ENCODE data around the gene VPS37C.

DNA sequence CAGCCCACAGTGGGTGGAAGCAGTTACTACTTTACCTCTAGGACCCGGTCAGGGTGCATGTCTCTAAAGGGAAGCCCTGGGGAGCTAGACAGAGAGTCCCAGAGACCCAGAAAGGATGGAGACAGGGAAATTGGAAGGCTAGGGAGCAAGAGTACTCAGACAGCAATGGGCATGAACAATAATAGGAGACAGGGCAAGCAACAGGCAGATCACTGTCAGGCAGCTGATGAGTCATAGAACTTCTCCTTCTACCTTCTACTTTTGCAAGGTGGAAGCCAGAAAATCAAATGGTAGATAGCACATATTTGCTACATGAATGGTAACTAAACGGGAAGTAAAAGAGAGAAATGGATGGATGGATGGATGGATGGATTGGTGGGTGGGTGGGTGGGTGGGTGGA is 39.3 kb downstream of the VPS37C start:
- TF ChIP-seq, protein P1, sequence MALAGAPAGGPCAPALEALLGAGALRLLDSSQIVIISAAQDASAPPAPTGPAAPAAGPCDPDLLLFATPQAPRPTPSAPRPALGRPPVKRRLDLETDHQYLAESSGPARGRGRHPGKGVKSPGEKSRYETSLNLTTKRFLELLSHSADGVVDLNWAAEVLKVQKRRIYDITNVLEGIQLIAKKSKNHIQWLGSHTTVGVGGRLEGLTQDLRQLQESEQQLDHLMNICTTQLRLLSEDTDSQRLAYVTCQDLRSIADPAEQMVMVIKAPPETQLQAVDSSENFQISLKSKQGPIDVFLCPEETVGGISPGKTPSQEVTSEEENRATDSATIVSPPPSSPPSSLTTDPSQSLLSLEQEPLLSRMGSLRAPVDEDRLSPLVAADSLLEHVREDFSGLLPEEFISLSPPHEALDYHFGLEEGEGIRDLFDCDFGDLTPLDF (CRISPR knock-in tag; IDR thresholded peaks at IDR 0.05): no peak
- TF ChIP-seq RORB (CRISPR knock-in tag; IDR thresholded peaks at IDR 0.05) (no peak), CREB1 (CRISPR knock-in tag; IDR thresholded peaks at IDR 0.05) (no peak), GTF2I (CRISPR knock-in tag; conservative IDR thresholded peaks at IDR 0.05) (no peak), ELF4 (CRISPR knock-in tag; IDR thresholded peaks at IDR 0.05; ENCODE audit: low read depth) (no peak), MXD4 (CRISPR knock-in tag; IDR thresholded peaks at IDR 0.05; ENCODE audit: borderline replicate concordance) (no peak), SP1 (CRISPR knock-in tag; conservative IDR thresholded peaks at IDR 0.05) (no peak)
- TF ChIP-seq, protein P2, sequence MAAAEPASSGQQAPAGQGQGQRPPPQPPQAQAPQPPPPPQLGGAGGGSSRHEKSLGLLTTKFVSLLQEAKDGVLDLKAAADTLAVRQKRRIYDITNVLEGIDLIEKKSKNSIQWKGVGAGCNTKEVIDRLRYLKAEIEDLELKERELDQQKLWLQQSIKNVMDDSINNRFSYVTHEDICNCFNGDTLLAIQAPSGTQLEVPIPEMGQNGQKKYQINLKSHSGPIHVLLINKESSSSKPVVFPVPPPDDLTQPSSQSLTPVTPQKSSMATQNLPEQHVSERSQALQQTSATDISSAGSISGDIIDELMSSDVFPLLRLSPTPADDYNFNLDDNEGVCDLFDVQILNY (CRISPR knock-in tag; IDR thresholded peaks at IDR 0.05): no peak
- TF ChIP-seq, protein P3, sequence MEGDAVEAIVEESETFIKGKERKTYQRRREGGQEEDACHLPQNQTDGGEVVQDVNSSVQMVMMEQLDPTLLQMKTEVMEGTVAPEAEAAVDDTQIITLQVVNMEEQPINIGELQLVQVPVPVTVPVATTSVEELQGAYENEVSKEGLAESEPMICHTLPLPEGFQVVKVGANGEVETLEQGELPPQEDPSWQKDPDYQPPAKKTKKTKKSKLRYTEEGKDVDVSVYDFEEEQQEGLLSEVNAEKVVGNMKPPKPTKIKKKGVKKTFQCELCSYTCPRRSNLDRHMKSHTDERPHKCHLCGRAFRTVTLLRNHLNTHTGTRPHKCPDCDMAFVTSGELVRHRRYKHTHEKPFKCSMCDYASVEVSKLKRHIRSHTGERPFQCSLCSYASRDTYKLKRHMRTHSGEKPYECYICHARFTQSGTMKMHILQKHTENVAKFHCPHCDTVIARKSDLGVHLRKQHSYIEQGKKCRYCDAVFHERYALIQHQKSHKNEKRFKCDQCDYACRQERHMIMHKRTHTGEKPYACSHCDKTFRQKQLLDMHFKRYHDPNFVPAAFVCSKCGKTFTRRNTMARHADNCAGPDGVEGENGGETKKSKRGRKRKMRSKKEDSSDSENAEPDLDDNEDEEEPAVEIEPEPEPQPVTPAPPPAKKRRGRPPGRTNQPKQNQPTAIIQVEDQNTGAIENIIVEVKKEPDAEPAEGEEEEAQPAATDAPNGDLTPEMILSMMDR (IDR thresholded peaks at IDR 0.05): no peak
